H7 (cell line): ENCODE results near the gene ELAPOR2. TPM values are rescaled to one million over a fixed set of nuclear protein-coding genes. Genes with fewer than 3 reads are reported as not detected.
"Not testable (repeated sequence)": the region's sequence is repeated elsewhere in the genome, so short reads cannot be mapped to it uniquely, and the experiment has no call there.

ENCODE experiments used
- DNase-seq: peaks from one replicate; pipeline ENCODE4 v3.0.0; 2012
- H3K27me3 ChIP-seq: 2 replicates; pipeline ENCODE4 v1.6.0; 2011; ENCODE audit warnings: mild to moderate bottlenecking, low read length; ENCODE audit not compliant: control insufficient read depth, insufficient read depth
- H3K36me3 ChIP-seq: replicated peaks from 2 replicates; pipeline ENCODE4 v1.5.1; 2011; ENCODE audit warnings: low read length; ENCODE audit not compliant: control insufficient read depth, insufficient read depth
- H3K4me3 ChIP-seq: 2 replicates; pipeline ENCODE4 v1.5.1; 2011; ENCODE audit warnings: low read depth, mild to moderate bottlenecking, control low read depth, low read length, moderate library complexity; ENCODE audit not compliant: insufficient read depth
- total RNA-seq: library from RNA; depleted of rRNA; stranded (reverse); fragments of >200 nt; shearing (Covaris generic); gene quantifications from 2 replicates; pipeline ENCODE4 v1.2.3, GENCODE V29; 2014; rRNA removed

Gene ELAPOR2
- 16.1 and 31.2 TPM in 2 replicates for total RNA-seq

- Histone ChIP-seq H3K4me3 (peak within 1 kb of the TSS; percentile 57), H3K36me3 (no peaks in the 10 kb centered on the region), H3K27me3 (peaks cover 6% of the 10 kb centered on the region; the same call in 1 of the 2 replicates)
- DNase-seq, result peak; percentile 94
These were observed at the start of gene ELAPOR2 for GRCh38 chr7:87059525-87060287. Gene ELAPOR2 (minus strand): TSS chr7:87059654. CDS start chr7:87059513, 141 bp downstream.

- Histone ChIP-seq H3K4me3 (no peak overlapping the region), H3K36me3 (no peaks in the 10 kb centered on the region), H3K27me3 (no peaks in the 10 kb centered on the region)
- DNase-seq, result no peak
These were observed 48.7 kb upstream of the ELAPOR2 start for GRCh38 chr7:87107949-87108776.

GRCh38 chr7:87106974-87107612 is 47.6 kb upstream of the ELAPOR2 start:
- Histone ChIP-seq H3K36me3 (no peaks in the 10 kb centered on the region), H3K27me3 (no peaks in the 10 kb centered on the region), H3K4me3 (no peak overlapping the region)
- DNase-seq, result no peak

GRCh38 chr7:87105401-87105800 is 45.9 kb upstream of the ELAPOR2 start:
- no peak overlapping the region for H3K4me3 ChIP-seq
- DNase-seq, result no peak
- no peaks in the 10 kb centered on the region for H3K36me3 ChIP-seq
- no peaks in the 10 kb centered on the region for H3K27me3 ChIP-seq

DNA sequence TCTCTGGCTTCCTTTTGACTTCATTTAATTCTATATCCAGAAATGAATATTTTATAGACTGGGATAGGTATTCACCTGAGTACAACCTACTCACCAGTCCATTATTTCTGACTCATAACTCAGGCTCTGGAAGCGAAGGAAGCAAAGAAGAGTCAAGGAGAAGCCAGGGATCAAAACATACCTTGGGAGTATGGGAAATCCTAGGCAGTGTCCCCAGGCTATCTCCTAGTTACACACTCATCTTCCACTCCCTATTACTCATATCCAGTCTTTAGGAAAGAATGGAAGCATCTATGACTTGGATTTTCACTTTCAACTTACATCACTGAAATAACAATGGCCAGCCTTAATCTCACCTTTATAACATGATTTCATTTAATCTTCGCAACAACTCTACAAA is 40.9 kb upstream of the ELAPOR2 start:
- DNase-seq, result no peak
- Histone ChIP-seq H3K4me3 (no peak overlapping the region), H3K36me3 (no peaks in the 10 kb centered on the region), H3K27me3 (no peaks in the 10 kb centered on the region)

- DNase-seq, H3K4me3 ChIP-seq, H3K27me3 ChIP-seq, H3K36me3 ChIP-seq: not testable (repeated sequence)
These were observed 37.9 kb upstream of the ELAPOR2 start for GRCh38 chr7:87097375-87097774.

DNA sequence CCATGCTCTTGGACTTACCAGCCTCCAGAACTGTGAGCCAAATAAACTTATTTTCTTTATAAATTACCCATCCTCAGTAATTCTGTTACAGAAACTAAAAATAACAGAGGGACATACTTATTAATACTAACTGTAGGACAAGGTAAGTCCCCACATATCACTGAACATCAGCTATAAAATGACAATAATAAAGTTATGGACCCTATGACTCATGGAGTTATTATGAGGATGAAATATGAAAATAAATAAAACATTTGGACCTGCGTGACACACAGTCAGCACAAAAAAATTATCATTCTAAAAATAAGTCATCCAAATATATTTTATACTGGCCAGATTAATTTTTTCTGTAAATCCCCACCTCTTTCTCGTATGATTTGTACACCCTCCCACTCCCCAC is 34.9 kb upstream of the ELAPOR2 start:
- Histone ChIP-seq H3K4me3 (no peak overlapping the region), H3K27me3 (no peaks in the 10 kb centered on the region), H3K36me3 (no peaks in the 10 kb centered on the region)
- DNase-seq, result no peak

DNA sequence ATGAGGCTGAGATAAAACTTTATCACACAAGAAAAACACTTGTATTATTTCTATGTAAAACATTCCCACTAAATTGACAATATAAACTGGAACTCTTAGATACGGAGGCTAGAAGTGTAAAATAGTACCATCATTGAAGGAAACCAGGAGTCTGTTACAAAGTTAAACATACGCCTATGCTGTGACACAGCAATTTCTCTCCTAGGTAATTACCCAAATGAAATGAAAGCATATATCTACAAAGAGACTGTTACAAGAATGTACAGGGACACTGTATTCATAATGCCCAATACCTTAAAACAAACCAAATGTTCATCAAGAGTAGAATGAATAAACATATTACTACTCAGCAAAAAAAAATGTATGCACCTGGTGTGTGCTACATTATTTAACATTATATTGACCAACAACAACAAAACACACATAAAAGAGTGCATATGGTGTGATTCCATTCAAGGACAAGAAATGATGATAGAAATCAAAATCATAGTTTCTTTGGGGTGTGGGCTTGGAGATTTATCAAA is 33.2 kb upstream of the ELAPOR2 start:
- Histone ChIP-seq H3K4me3 (no peak overlapping the region), H3K36me3 (no peaks in the 10 kb centered on the region), H3K27me3 (no peaks in the 10 kb centered on the region)
- DNase-seq, result no peak

DNA sequence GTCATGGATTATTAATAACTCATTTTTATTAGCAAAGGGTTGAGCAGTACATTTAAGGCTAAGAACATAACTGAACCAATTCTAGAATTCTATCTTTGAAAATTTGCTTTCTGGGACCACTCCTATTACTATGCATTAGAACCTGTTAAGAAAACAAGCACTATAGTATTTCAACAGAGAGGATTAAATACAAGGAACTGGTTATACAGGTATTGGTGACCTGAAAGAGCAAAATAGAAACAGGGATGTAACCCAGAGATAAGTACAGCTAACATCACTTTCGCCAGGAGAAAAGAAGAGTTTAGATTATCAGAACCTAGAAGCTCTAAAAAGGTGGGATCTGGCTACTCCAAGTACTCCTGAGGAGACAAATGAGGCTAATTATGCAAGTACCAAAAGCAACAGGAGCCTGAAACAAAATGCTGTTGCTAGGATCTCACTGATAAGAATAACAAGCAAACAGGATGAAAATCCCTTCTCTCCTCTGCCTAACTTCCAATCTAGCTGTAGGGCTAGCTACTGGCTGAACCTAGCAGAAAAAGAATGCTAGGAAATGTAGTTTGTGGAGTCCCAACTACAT is 32.1 kb upstream of the ELAPOR2 start:
- Histone ChIP-seq H3K36me3 (no peaks in the 10 kb centered on the region), H3K4me3 (no peak overlapping the region), H3K27me3 (no peaks in the 10 kb centered on the region)
- DNase-seq, result peak; percentile 10

GRCh38 chr7:87083865-87084519 is 24.5 kb upstream of the ELAPOR2 start:
- Histone ChIP-seq H3K36me3 (no peaks in the 10 kb centered on the region), H3K27me3 (no peaks in the 10 kb centered on the region), H3K4me3 (no peak overlapping the region)
- no peak for DNase-seq

- DNase-seq, result no peak
- H3K4me3 ChIP-seq, result no peak overlapping the region
- no peaks in the 10 kb centered on the region for H3K27me3 ChIP-seq
- no peaks in the 10 kb centered on the region for H3K36me3 ChIP-seq
These were observed 23.2 kb upstream of the ELAPOR2 start for GRCh38 chr7:87082675-87083074.

DNA sequence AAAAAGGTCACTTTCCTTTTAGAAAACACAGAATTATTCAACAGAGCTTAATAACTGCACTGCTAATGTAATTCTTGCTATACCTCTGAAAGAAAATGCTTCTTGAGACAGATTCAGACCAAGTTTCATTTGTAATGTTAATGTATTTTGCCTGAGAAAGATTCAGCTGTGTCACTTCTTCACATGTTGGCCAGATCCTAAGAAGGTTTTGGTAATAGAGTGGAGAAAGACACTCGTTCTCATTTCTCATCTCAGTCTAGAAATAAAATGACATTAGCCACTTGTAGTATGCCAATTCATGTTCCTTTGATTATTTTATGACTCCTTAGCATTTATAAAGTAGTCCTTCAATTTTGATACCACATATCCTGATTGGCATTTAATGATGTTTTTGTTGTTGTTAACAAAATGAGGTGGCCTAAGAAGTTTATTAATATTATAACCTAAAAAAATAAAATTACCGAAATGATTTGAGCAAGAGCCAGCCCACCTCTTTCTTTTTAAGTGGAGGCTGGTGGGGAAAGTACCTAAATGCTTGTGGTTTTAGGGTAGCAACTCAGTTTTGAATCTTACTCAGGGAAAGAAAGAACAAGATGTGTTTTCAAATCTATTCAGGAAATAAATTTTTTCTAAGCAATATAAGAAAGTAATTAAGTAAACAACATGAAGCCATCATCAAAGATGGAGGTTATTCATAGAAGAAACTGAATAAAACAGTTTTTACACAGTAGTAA is 16.4 kb upstream of the ELAPOR2 start:
- no peak for DNase-seq
- Histone ChIP-seq H3K27me3 (no peaks in the 10 kb centered on the region), H3K4me3 (no peak overlapping the region), H3K36me3 (no peaks in the 10 kb centered on the region)

DNA sequence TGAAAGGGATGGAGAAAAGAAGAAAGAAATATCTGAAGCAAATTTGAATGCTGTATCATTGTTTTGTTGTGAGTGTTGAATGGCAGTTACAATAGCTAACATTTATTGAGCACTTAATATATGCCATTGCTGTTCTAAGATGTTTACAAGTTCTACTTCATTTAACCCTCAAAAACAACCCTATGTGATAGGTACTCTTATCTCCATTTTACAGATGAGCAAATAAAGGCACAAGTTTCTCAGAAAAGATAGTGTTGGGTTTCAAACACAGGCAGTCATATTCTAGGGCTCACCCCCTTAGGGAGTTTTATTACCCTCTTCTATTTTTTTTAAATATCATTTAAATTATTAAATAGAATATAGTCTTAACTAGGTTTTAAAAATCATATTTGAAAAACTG is 8.3 kb upstream of the ELAPOR2 start:
- no peak overlapping the region for H3K4me3 ChIP-seq
- no peak for DNase-seq
- no peaks in the 10 kb centered on the region for H3K27me3 ChIP-seq
- no peaks in the 10 kb centered on the region for H3K36me3 ChIP-seq
